Kidney (tissue), 14 donors: ENCODE measurements around the gene TMOD1. TPM values are rescaled to one million over a fixed set of nuclear protein-coding genes. Genes with fewer than 3 reads are reported as not detected.

Experiments used
- DNase-seq, 5 donors: peaks; one replicate each; pipeline ENCODE4 v3.0.0-alpha.2; 2013 to 2020
- FAIRE-seq: peaks from 2 replicates; lab custom pipeline; 2012; peaks lifted over from hg19 to GRCh38; lab: Jason Lieb, UNC
- H3K27ac ChIP-seq, 2 donors: one replicate each; pipeline ENCODE4 v1.7.0; 2013; ENCODE audit warnings: low read depth in 2 of 2, low read length in 2 of 2, inconsistent platforms in 1 of 2
- H3K27me3 ChIP-seq: one replicate; pipeline ENCODE4 v1.7.1; 2013; ENCODE audit warnings: low read length, inconsistent platforms; ENCODE audit not compliant: control insufficient read depth, insufficient read depth
- H3K36me3 ChIP-seq, 3 donors: one replicate each; pipeline versions ENCODE4 v1.7.0 to v1.7.1; 2013; ENCODE audit warnings: low read length in 3 of 3, control low read depth in 1 of 3, inconsistent platforms in 1 of 3; ENCODE audit not compliant: insufficient read depth in 3 of 3, control insufficient read depth in 2 of 3
- H3K4me1 ChIP-seq, 3 donors: one replicate each; pipeline versions ENCODE4 v1.7.0 to v1.7.1; 2013; ENCODE audit warnings: low read length in 3 of 3, inconsistent platforms in 1 of 3, low read depth in 1 of 3; ENCODE audit not compliant: control insufficient read depth in 2 of 3, insufficient read depth in 2 of 3
- H3K4me3 ChIP-seq, 3 donors: one replicate each; pipeline versions ENCODE4 v1.7.0 to v1.8.1; 2013; ENCODE audit warnings: low read length in 3 of 3, control low read depth in 1 of 3, inconsistent platforms in 1 of 3
- H3K9ac ChIP-seq, 3 donors: one replicate each; pipeline versions ENCODE4 v1.7.0 to v1.7.1; 2013; ENCODE audit warnings: low read length in 3 of 3, control low read depth in 1 of 3, inconsistent platforms in 1 of 3
- H3K9me3 ChIP-seq, 3 donors: one replicate each; pipeline versions ENCODE4 v1.7.0 to v1.7.1; 2013; ENCODE audit warnings: low read length in 3 of 3, control low read depth in 1 of 3, inconsistent platforms in 1 of 3; ENCODE audit not compliant: control insufficient read depth in 2 of 3, insufficient read depth in 1 of 3
- intact Hi-C: fragments of 100-400 bp; cut with DNase I; formaldehyde crosslinking; loops from one replicate; pipeline ENCODE4 v1.11.1; 2022
- polyA plus RNA-seq: library from polyadenylated mRNA; stranded (reverse); fragments of 350-450 nt; fragmentation: Illumina TruSeq; extraction: RNeasy Lipid Tissue Mini Kit (QIAGEN cat#74804); gene quantifications from one replicate; pipeline ENCODE4 v1.2.3, GENCODE V29; 2014; ENCODE audit warnings: low read depth, low replicate concordance; ENCODE audit not compliant: insufficient read depth
- total RNA-seq: library from RNA; stranded (reverse); fragmentation: NEBNext Ultra II Directional; extraction: Animal tissue kit (Norgen Biotek cat#: 25700); gene quantifications from one replicate; pipeline ENCODE4 v1.2.1, GENCODE V29; 2021
- TF ChIP-seq, protein P1 (sequence below): IDR thresholded peaks from 3 replicates; pipeline ENCODE4 v1.5.1; 2012; ENCODE audit warnings: mild to moderate bottlenecking, moderate library complexity, borderline replicate concordance; ENCODE audit not compliant: insufficient read depth; ENCODE audit errors: extremely low read depth
- donor health status: control.
- donor health status: control.
- donor health status: control.
- donor health status: control.
- donor health status: control.
- donor health status: DM: yes; HTN: yes; CAD: no.
- donor health status: Normal renal cell carcinoma (clear cell type).

The TMOD1 gene
- total and polyA plus RNA-seq, 2 donors from 2014 or later = 8.1 to 14.9 TPM

- no peak overlapping the region for H3K4me3 ChIP-seq
- peaks cover 0 to 2% (median 0%) of the 10 kb centered on the region in 3 donors for H3K4me1 ChIP-seq
- H3K36me3 ChIP-seq = no peaks in the 10 kb centered on the region
- FAIRE-seq (no peak), DNase-seq (peak in 1 of 5 donors; percentile 24)
- intact Hi-C loops = no loop called here
- peaks cover 0 to 3% (median 0%) of the 10 kb centered on the region in 3 donors for H3K9me3 ChIP-seq
- no peaks in the 10 kb centered on the region for H3K27me3 ChIP-seq
- TF ChIP-seq, protein P1, sequence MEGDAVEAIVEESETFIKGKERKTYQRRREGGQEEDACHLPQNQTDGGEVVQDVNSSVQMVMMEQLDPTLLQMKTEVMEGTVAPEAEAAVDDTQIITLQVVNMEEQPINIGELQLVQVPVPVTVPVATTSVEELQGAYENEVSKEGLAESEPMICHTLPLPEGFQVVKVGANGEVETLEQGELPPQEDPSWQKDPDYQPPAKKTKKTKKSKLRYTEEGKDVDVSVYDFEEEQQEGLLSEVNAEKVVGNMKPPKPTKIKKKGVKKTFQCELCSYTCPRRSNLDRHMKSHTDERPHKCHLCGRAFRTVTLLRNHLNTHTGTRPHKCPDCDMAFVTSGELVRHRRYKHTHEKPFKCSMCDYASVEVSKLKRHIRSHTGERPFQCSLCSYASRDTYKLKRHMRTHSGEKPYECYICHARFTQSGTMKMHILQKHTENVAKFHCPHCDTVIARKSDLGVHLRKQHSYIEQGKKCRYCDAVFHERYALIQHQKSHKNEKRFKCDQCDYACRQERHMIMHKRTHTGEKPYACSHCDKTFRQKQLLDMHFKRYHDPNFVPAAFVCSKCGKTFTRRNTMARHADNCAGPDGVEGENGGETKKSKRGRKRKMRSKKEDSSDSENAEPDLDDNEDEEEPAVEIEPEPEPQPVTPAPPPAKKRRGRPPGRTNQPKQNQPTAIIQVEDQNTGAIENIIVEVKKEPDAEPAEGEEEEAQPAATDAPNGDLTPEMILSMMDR = no peak
- no peak overlapping the region for H3K9ac ChIP-seq
- no peak overlapping the region for H3K27ac ChIP-seq
Observed at GRCh38 chr9:97535771-97536170, 34.3 kb downstream of the TMOD1 start.

DNA sequence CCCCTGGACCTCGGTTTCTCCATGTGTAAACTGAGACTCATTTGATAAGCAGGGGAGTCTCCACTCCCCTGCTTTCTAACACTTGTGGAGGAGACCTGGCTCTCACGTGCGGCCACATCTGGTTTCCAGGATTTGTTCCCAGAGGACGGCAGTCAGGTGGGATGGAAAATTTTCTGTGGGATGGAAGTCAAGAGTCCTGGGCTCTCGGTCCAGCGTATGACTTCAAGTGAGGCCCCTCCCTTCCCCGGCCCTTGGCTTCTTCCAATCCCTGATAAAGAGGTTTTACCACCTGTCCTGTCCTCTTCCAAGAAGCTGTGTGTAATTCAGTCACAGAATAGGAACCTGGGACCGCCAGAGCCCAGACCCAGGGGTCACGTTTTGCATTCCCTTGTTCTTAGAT is 35.0 kb downstream of the TMOD1 start:
- DNase-seq = no peak
- no peaks in the 10 kb centered on the region for H3K36me3 ChIP-seq
- H3K4me1 ChIP-seq = peaks cover 0 to 2% (median 0%) of the 10 kb centered on the region in 3 donors
- FAIRE-seq = no peak
- H3K9ac ChIP-seq = no peak overlapping the region
- intact Hi-C loops = no loop called here
- H3K27me3 ChIP-seq = no peaks in the 10 kb centered on the region
- no peak overlapping the region for H3K4me3 ChIP-seq
- H3K27ac ChIP-seq = no peak overlapping the region
- TF ChIP-seq, protein P1 = no peak
- H3K9me3 ChIP-seq = peaks cover 0 to 3% (median 0%) of the 10 kb centered on the region in 3 donors

DNA sequence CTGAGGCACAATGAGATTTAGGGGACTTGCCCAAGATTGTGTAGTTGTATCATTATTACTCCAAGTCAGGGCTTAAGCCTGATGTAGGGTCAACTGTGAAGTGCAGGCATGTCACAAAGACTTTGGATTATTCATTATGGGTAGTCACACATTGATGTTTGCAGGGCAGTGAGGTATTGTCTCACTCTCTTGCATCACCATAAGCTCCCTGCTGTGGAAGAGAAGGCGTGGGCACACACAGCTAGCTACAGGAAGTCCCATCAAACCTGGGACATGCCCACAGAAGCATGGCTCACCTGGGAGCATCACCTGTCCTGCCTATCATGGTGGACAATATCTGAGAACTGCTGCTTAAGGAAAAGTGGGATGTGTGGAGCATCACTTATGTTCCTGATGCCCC is 42.1 kb downstream of the TMOD1 start:
- Histone ChIP-seq H3K4me1 (no peaks in the 10 kb centered on the region), H3K9ac (no peak overlapping the region), H3K27me3 (no peaks in the 10 kb centered on the region), H3K36me3 (no peaks in the 10 kb centered on the region), H3K9me3 (no peaks in the 10 kb centered on the region), H3K4me3 (no peak overlapping the region), H3K27ac (no peak overlapping the region)
- TF ChIP-seq, protein P1 = no peak
- DNase-seq (no peak), FAIRE-seq (no peak)
- intact Hi-C loops = no loop called here

- no peak overlapping the region for H3K9ac ChIP-seq
- no peak overlapping the region for H3K27ac ChIP-seq
- H3K36me3 ChIP-seq = no peaks in the 10 kb centered on the region
- H3K9me3 ChIP-seq = no peaks in the 10 kb centered on the region
- TF ChIP-seq, protein P1 = no peak
- no peak for FAIRE-seq
- H3K4me3 ChIP-seq = no peak overlapping the region
- intact Hi-C loops = no loop called here
- peak in 1 of 5 donors; percentile 14 for DNase-seq
- no peaks in the 10 kb centered on the region for H3K27me3 ChIP-seq
- no peaks in the 10 kb centered on the region for H3K4me1 ChIP-seq
Observed at GRCh38 chr9:97545486-97545885, 44.0 kb downstream of the TMOD1 start.
